Right lobe of liver (tissue), 4 donors: Measurements from ENCODE around the gene LZTFL1.

Experiments used
- CTCF ChIP-seq, 4 donors: fragments of 200-600 bp in 3 of 4; fragments of 450-650 bp in 1 of 4; IDR thresholded peaks; one replicate each; pipeline versions ENCODE4 v1.5.1 to v1.8.0; 2016 to 2022; ENCODE audit warnings: antibody characterized with exemption in 4 of 4, mild to moderate bottlenecking in 2 of 4
- POLR2A ChIP-seq: fragments of 450-650 bp; IDR thresholded peaks from one replicate; pipeline ENCODE4 v1.6.1; 2017; ENCODE audit warnings: antibody characterized with exemption, mild to moderate bottlenecking
- donor health status: DM: no; HTN: no; CAD: no.
- donor health status: DM: no; HTN: no; CAD: no.
- donor health status: DM: no; HTN: yes; CAD: no.

GRCh38 chr3:45778761-45779201, 63.1 kb downstream of the LZTFL1 start:
- no peak for TF ChIP-seq CTCF (IDR thresholded peaks at IDR 0.05)
- no peak for TF ChIP-seq POLR2A
